Astrocyte (in vitro differentiated cells and primary cell): ENCODE measurements around the gene CLEC4G. TPM values are rescaled to one million over a fixed set of nuclear protein-coding genes. Genes with fewer than 3 reads are reported as not detected.

Experiments used
- DNase-seq: peaks from one replicate; pipeline ENCODE4 v3.0.0-alpha.2; 2010; ENCODE audit warnings: low read depth
- FAIRE-seq: peaks from 2 replicates; lab custom pipeline; 2011; peaks lifted over from hg19 to GRCh38; lab: Jason Lieb, UNC
- H2AFZ ChIP-seq: 2 replicates; pipeline ENCODE4 v1.6.0; 2012; ENCODE audit warnings: low read depth, low read length, inconsistent platforms
- H3K27ac ChIP-seq: 2 replicates; pipeline ENCODE4 v1.5.1; 2011; ENCODE audit warnings: low read depth, low read length, inconsistent platforms
- H3K27me3 ChIP-seq: 2 replicates; pipeline ENCODE4 v1.6.0; 2011; ENCODE audit warnings: low read length, inconsistent platforms; ENCODE audit not compliant: insufficient read depth
- H3K36me3 ChIP-seq: 2 replicates; pipeline ENCODE4 v1.5.1; 2011; ENCODE audit warnings: low read length, inconsistent platforms; ENCODE audit not compliant: insufficient read depth
- H3K4me1 ChIP-seq: 2 replicates; pipeline ENCODE4 v1.5.1; 2011; ENCODE audit warnings: low read length, inconsistent platforms; ENCODE audit not compliant: insufficient read depth
- H3K4me2 ChIP-seq: 2 replicates; pipeline ENCODE4 v1.6.0; 2012; ENCODE audit warnings: low read length, inconsistent platforms
- H3K4me3 ChIP-seq: 2 replicates; pipeline ENCODE4 v1.5.1; 2011; ENCODE audit warnings: low read depth, mild to moderate bottlenecking, low read length, inconsistent platforms; ENCODE audit not compliant: insufficient read depth
- H3K79me2 ChIP-seq: 2 replicates; pipeline ENCODE4 v1.6.0; 2012; ENCODE audit warnings: mild to moderate bottlenecking, low read length, inconsistent platforms; ENCODE audit not compliant: insufficient read depth
- H3K9ac ChIP-seq: 2 replicates; pipeline ENCODE4 v1.6.0; 2012; ENCODE audit warnings: mild to moderate bottlenecking, low read length, inconsistent platforms
- H3K9me3 ChIP-seq: 2 replicates; pipeline ENCODE4 v1.5.1; 2012; ENCODE audit warnings: low read depth, mild to moderate bottlenecking, low read length, inconsistent platforms; ENCODE audit not compliant: insufficient read depth
- H4K20me1 ChIP-seq: 2 replicates; pipeline ENCODE4 v1.6.0; 2012; ENCODE audit warnings: low read length, inconsistent platforms; ENCODE audit not compliant: insufficient read depth
- H3K27ac Mint-ChIP-seq: one replicate; pipeline ENCODE4 v1.8.0; 2021; ENCODE audit warnings: mild to moderate bottlenecking, mixed read lengths; ENCODE audit not compliant: unreplicated experiment
- H3K27me3 Mint-ChIP-seq: one replicate; pipeline ENCODE4 v1.8.0; 2021; ENCODE audit warnings: low read depth, mixed read lengths; ENCODE audit not compliant: unreplicated experiment
- H3K36me3 Mint-ChIP-seq: one replicate; pipeline ENCODE4 v1.8.0; 2021; ENCODE audit warnings: low read depth, mixed read lengths; ENCODE audit not compliant: unreplicated experiment
- H3K4me1 Mint-ChIP-seq: one replicate; pipeline ENCODE4 v1.8.0; 2021; ENCODE audit warnings: low read depth, mixed read lengths; ENCODE audit not compliant: unreplicated experiment
- H3K4me3 Mint-ChIP-seq: one replicate; pipeline ENCODE4 v1.8.0; 2021; ENCODE audit warnings: mild to moderate bottlenecking, moderate library complexity, mixed read lengths; ENCODE audit not compliant: unreplicated experiment
- H3K9me3 Mint-ChIP-seq: one replicate; pipeline ENCODE4 v1.8.0; 2021; ENCODE audit warnings: mild to moderate bottlenecking, mixed read lengths; ENCODE audit not compliant: unreplicated experiment
- CTCF ChIP-seq: IDR thresholded peaks from 2 replicates; pipeline ENCODE4 v1.5.1; 2011; ENCODE audit warnings: low read depth, mild to moderate bottlenecking, inconsistent platforms, low read length, moderate library complexity; ENCODE audit not compliant: insufficient read depth
- EZH2 ChIP-seq: IDR thresholded peaks from 2 replicates; pipeline ENCODE4 v1.6.1; 2012; ENCODE audit warnings: mild to moderate bottlenecking, low read length, inconsistent platforms; ENCODE audit not compliant: insufficient read depth
- total RNA-seq: library from RNA; stranded (reverse); gene quantifications from 2 replicates; pipeline ENCODE4 v1.2.1, GENCODE V29; 2021

The CLEC4G gene
- total RNA-seq, 1 donor from 2014 or later: not detected

DNA sequence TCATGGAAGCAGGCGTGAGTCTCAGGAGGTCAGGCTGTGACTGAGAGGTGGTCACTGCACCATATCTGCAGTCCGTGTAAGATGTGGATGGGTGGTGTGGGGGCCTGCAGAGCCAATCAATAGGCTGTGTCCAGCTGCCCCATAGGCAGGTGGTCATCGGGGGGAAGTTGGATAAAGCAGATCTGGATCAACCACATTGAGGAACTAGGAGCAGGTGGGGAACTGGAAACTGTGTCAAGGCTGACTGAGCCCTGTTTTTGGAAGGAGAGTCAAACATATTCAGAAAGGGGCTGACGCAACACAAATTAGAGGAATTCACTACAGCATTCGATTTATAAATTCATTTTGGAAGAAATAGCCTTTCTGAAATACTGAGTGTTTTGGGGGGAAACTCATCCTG, 46.2 kb upstream of the CLEC4G start:
- no peak for TF ChIP-seq EZH2
- TF ChIP-seq CTCF: no peak
- Mint-ChIP-seq H3K27me3 (peaks cover 50% of the 10 kb centered on the region), H3K9me3 (no peaks in the 10 kb centered on the region), H3K36me3 (no peaks in the 10 kb centered on the region), H3K4me3 (no peak overlapping the region), H3K27ac (no peak overlapping the region), H3K4me1 (peaks cover under 1% of the 10 kb centered on the region)
- no peak overlapping the region for H3K4me2 ChIP-seq
- no peak overlapping the region for H3K27ac ChIP-seq
- DNase-seq (no peak), FAIRE-seq (no peak)
- H3K27me3 ChIP-seq: peaks cover 3% of the 10 kb centered on the region
- H3K36me3 ChIP-seq: no peaks in the 10 kb centered on the region
- H4K20me1 ChIP-seq: no peaks in the 10 kb centered on the region
- H3K4me1 ChIP-seq: no peaks in the 10 kb centered on the region
- H3K9ac ChIP-seq: no peak overlapping the region
- H3K9me3 ChIP-seq: no peaks in the 10 kb centered on the region
- H3K79me2 ChIP-seq: no peaks in the 10 kb centered on the region
- no peak overlapping the region for H3K4me3 ChIP-seq
- no peak overlapping the region for H2AFZ ChIP-seq

GRCh38 chr19:7775761-7776160, 43.9 kb upstream of the CLEC4G start:
- Mint-ChIP-seq H3K9me3 (peaks cover 2% of the 10 kb centered on the region), H3K36me3 (no peaks in the 10 kb centered on the region), H3K27me3 (peaks cover 43% of the 10 kb centered on the region), H3K4me3 (no peak overlapping the region), H3K27ac (no peak overlapping the region), H3K4me1 (peaks cover 9% of the 10 kb centered on the region)
- Histone ChIP-seq H3K4me3 (no peak overlapping the region), H2AFZ (no peak overlapping the region), H3K36me3 (no peaks in the 10 kb centered on the region), H3K4me2 (no peak overlapping the region), H3K4me1 (no peaks in the 10 kb centered on the region), H3K9me3 (no peaks in the 10 kb centered on the region), H3K79me2 (no peaks in the 10 kb centered on the region), H4K20me1 (no peaks in the 10 kb centered on the region), H3K9ac (no peak overlapping the region), H3K27ac (no peak overlapping the region), H3K27me3 (peaks cover 3% of the 10 kb centered on the region)
- FAIRE-seq: no peak
- DNase-seq: no peak
- TF ChIP-seq EZH2: no peak
- no peak for TF ChIP-seq CTCF

GRCh38 chr19:7773841-7774240, 41.9 kb upstream of the CLEC4G start:
- TF ChIP-seq CTCF: no peak
- no peak for TF ChIP-seq EZH2
- Histone ChIP-seq H3K79me2 (no peaks in the 10 kb centered on the region), H3K4me1 (no peaks in the 10 kb centered on the region), H3K4me2 (no peak overlapping the region), H3K4me3 (no peak overlapping the region), H3K27ac (no peak overlapping the region), H4K20me1 (no peaks in the 10 kb centered on the region), H3K9ac (no peak overlapping the region), H2AFZ (no peak overlapping the region), H3K36me3 (no peaks in the 10 kb centered on the region), H3K27me3 (peaks cover 4% of the 10 kb centered on the region), H3K9me3 (no peaks in the 10 kb centered on the region)
- FAIRE-seq (no peak), DNase-seq (no peak)
- no peak overlapping the region for H3K4me3 Mint-ChIP-seq
- H3K27ac Mint-ChIP-seq: no peak overlapping the region
- peaks cover 36% of the 10 kb centered on the region for H3K27me3 Mint-ChIP-seq
- no peaks in the 10 kb centered on the region for H3K36me3 Mint-ChIP-seq
- H3K4me1 Mint-ChIP-seq: peaks cover 9% of the 10 kb centered on the region
- peaks cover 6% of the 10 kb centered on the region for H3K9me3 Mint-ChIP-seq
